T-cell (primary cell): ENCODE data around the gene CDH4. TPM values are rescaled to one million over a fixed set of nuclear protein-coding genes. Genes with fewer than 3 reads are reported as not detected.

Experiments
- ATAC-seq, 4 experiments: fragments of 200-7000 bp in 3 of 4; fragments of 150-1000 bp in 1 of 4; cut with Tn5 transposase; replicated peaks in 1 of 4; 1 replicate in 3 of 4; 2 replicates in 1 of 4; pipeline ENCODE4 v1.10.0; 2021; ENCODE audit warnings: moderate library complexity in 3 of 4, mild to moderate bottlenecking in 2 of 4, moderate number of reproducible peaks in 1 of 4
- CTCF ChIA-PET, 2 donors: fragments of 300-600 bp; sonication (Branson Sonifier 250); formaldehyde crosslinking; loops; one replicate each; lab custom pipeline; 2022; ENCODE audit warnings: antibody characterized with exemption in 2 of 2; lab: Charles Lee
- POLR2A ChIA-PET, 2 donors: fragments of 300-600 bp; sonication (Branson Sonifier 250); formaldehyde crosslinking; loops; one replicate each; lab custom pipeline; 2022; ENCODE audit warnings: antibody characterized with exemption in 2 of 2; lab: Charles Lee
- DNase-seq, 35 experiments: peaks; one replicate each; pipeline versions ENCODE4 v3.0.0 to v3.0.0-alpha.2; 2013 to 2023
- H3K27ac ChIP-seq: one replicate; pipeline ENCODE4 v1.5.1; 2013; ENCODE audit warnings: low read length
- H3K27me3 ChIP-seq, 2 experiments: replicated peaks in 1 of 2; 1 replicate in 1 of 2; 2 replicates in 1 of 2; pipeline versions ENCODE4 v1.6.1 to v1.7.0; 2013; ENCODE audit warnings: low read length in 1 of 2, mixed read lengths in 1 of 2; ENCODE audit not compliant: control insufficient read depth in 2 of 2, insufficient read depth in 2 of 2; ENCODE audit errors: extremely low read depth in 1 of 2
- H3K36me3 ChIP-seq, 2 donors: 1 replicate in 1 of 2; 2 replicates in 1 of 2; pipeline versions ENCODE4 v1.6.1 to v1.7.0; 2013; ENCODE audit warnings: low read length in 1 of 2; ENCODE audit not compliant: control insufficient read depth in 2 of 2, insufficient read depth in 1 of 2; ENCODE audit errors: extremely low read depth in 1 of 2
- H3K4me1 ChIP-seq, 2 experiments: 1 replicate in 1 of 2; 2 replicates in 1 of 2; pipeline versions ENCODE4 v1.6.1 to v1.7.0; 2013; ENCODE audit warnings: low read length in 2 of 2, mixed read lengths in 1 of 2; ENCODE audit not compliant: insufficient read depth in 2 of 2, control insufficient read depth in 1 of 2; ENCODE audit errors: extremely low read depth in 1 of 2
- H3K4me3 ChIP-seq, 2 donors: 1 replicate in 1 of 2; 2 replicates in 1 of 2; pipeline versions ENCODE4 v1.5.1 to v1.7.0; 2013; ENCODE audit warnings: mild to moderate bottlenecking in 2 of 2, low read length in 1 of 2, moderate library complexity in 1 of 2; ENCODE audit not compliant: control insufficient read depth in 1 of 2; ENCODE audit errors: extremely low read depth in 1 of 2
- H3K9me3 ChIP-seq: 2 replicates; pipeline ENCODE4 v1.7.0; 2013
- H3K27ac Mint-ChIP-seq, 2 donors: one replicate each; pipeline ENCODE4 v1.8.0; 2020 to 2021; ENCODE audit warnings: mild to moderate bottlenecking in 2 of 2, mixed read lengths in 2 of 2
- H3K27me3 Mint-ChIP-seq, 2 donors: one replicate each; pipeline ENCODE4 v1.8.0; 2021 to 2022; ENCODE audit warnings: mixed read lengths in 2 of 2
- H3K36me3 Mint-ChIP-seq: one replicate; pipeline ENCODE4 v1.8.0; 2021; ENCODE audit warnings: mixed read lengths
- H3K4me1 Mint-ChIP-seq, 3 donors: one replicate each; pipeline ENCODE4 v1.8.0; 2020 to 2022; ENCODE audit warnings: mixed read lengths in 3 of 3, mild to moderate bottlenecking in 1 of 3
- H3K4me3 Mint-ChIP-seq, 3 donors: one replicate each; pipeline ENCODE4 v1.8.0; 2020 to 2022; ENCODE audit warnings: mild to moderate bottlenecking in 3 of 3, mixed read lengths in 3 of 3, moderate library complexity in 3 of 3
- H3K9me3 Mint-ChIP-seq, 3 donors: one replicate each; pipeline ENCODE4 v1.8.0; 2020 to 2022; ENCODE audit warnings: mixed read lengths in 3 of 3
- WGBS: methylation state at CpG from one replicate; pipeline ENCODE4 v1.1.5; 2013; ENCODE audit warnings: missing lambda C conversion rate; ENCODE audit not compliant: insufficient coverage; 5-methylcytosine and 5-hydroxymethylcytosine counted together
- total RNA-seq, 35 experiments: library from RNA in 6 of 35; stranded (reverse) in 6 of 35; fragments of 120-200 nt in 1 of 35; gene quantifications; one replicate each; pipeline versions ENCODE4 v1.2.1 to v1.2.4 and lab custom pipeline; 2013 to 2026

CDH4 gene
- total RNA-seq, 5 donors from 2014 or later (not counting 1 experiment from before 2014, with no cell fraction given), result 0.06 to 0.64 (median 0.14) TPM

GRCh38 chr20:61246269-61246668 lies 5.8 kb upstream of the CDH4 start:
- no peak overlapping the region for H3K4me3 ChIP-seq
- Mint-ChIP-seq H3K36me3 (no peaks in the 10 kb centered on the region), H3K4me1 (no peaks in the 10 kb centered on the region), H3K27ac (no peak overlapping the region), H3K4me3 (no peak overlapping the region), H3K27me3 (peaks cover 36 to 42% of the 10 kb centered on the region in 2 donors), H3K9me3 (peaks cover 0 to 1% (median 0%) of the 10 kb centered on the region in 3 donors)
- CTCF ChIA-PET, result no interaction called here
- ATAC-seq (no peak), DNase-seq (no peak)
- H3K27ac ChIP-seq, result no peak overlapping the region
- no peaks in the 10 kb centered on the region for H3K9me3 ChIP-seq
- 63% methylated on average over 5 of the region's 7 CpGs for WGBS
- no peaks in the 10 kb centered on the region for H3K36me3 ChIP-seq
- POLR2A ChIA-PET, result no interaction called here
- peaks cover 0 to 37% of the 10 kb centered on the region in 2 experiments for H3K27me3 ChIP-seq
- no peaks in the 10 kb centered on the region for H3K4me1 ChIP-seq

GRCh38 chr20:61249626-61250025 lies 2.4 kb upstream of the CDH4 start:
- ChIA-PET POLR2A (no interaction called here), CTCF (no interaction called here)
- DNase-seq (no peak), ATAC-seq (no peak)
- Histone ChIP-seq H3K27ac (no peak overlapping the region), H3K9me3 (no peaks in the 10 kb centered on the region), H3K4me3 (no peak overlapping the region), H3K27me3 (peaks cover 2 to 48% of the 10 kb centered on the region in 2 experiments), H3K4me1 (no peaks in the 10 kb centered on the region), H3K36me3 (no peaks in the 10 kb centered on the region)
- WGBS, result 94% methylated on average over 4 of the region's 4 CpGs
- H3K27ac Mint-ChIP-seq, result no peak overlapping the region
- H3K36me3 Mint-ChIP-seq, result no peaks in the 10 kb centered on the region
- peaks cover 0 to 9% (median 6%) of the 10 kb centered on the region in 3 donors for H3K4me1 Mint-ChIP-seq
- no peaks in the 10 kb centered on the region for H3K9me3 Mint-ChIP-seq
- no peak overlapping the region for H3K4me3 Mint-ChIP-seq
- H3K27me3 Mint-ChIP-seq, result peaks cover 46 to 49% of the 10 kb centered on the region in 2 donors

GRCh38 chr20:61252601-61253263 lies 671 bp downstream of the CDH4 start:
- Mint-ChIP-seq H3K27me3 (peaks cover 62 to 65% of the 10 kb centered on the region in 2 donors), H3K9me3 (no peaks in the 10 kb centered on the region), H3K4me1 (peaks cover 0 to 9% (median 6%) of the 10 kb centered on the region in 3 donors), H3K27ac (no peak overlapping the region), H3K4me3 (no peak overlapping the region), H3K36me3 (no peaks in the 10 kb centered on the region)
- POLR2A ChIA-PET, result no interaction called here
- Histone ChIP-seq H3K27ac (no peak overlapping the region), H3K4me1 (no peaks in the 10 kb centered on the region), H3K36me3 (no peaks in the 10 kb centered on the region), H3K9me3 (no peaks in the 10 kb centered on the region), H3K4me3 (no peak overlapping the region), H3K27me3 (peaks cover 6 to 43% of the 10 kb centered on the region in 2 experiments)
- 2% methylated on average over 87 of the region's 87 CpGs for WGBS
- DNase-seq, result no peak
- ATAC-seq, result peak in 1 of 4 experiments; percentile 11
- CTCF ChIA-PET, result interaction anchor here in 1 of 2 donors (0.6 kb wide), 1 partner anchor 10 kb away, joined by 3 read pairs; no protein-coding TSS in a partner anchor

- no peaks in the 10 kb centered on the region for H3K36me3 ChIP-seq
- Mint-ChIP-seq H3K36me3 (no peaks in the 10 kb centered on the region), H3K27ac (no peak overlapping the region), H3K9me3 (no peaks in the 10 kb centered on the region), H3K27me3 (peaks cover 57 to 62% of the 10 kb centered on the region in 2 donors), H3K4me3 (no peak overlapping the region), H3K4me1 (peaks cover 0 to 9% (median 6%) of the 10 kb centered on the region in 3 donors)
- H3K4me3 ChIP-seq, result no peak overlapping the region
- H3K27me3 ChIP-seq, result peaks cover 6 to 43% of the 10 kb centered on the region in 2 experiments
- no peaks in the 10 kb centered on the region for H3K9me3 ChIP-seq
- no peak overlapping the region for H3K27ac ChIP-seq
- DNase-seq, result no peak
- 1% methylated on average over 51 of the region's 51 CpGs for WGBS
- H3K4me1 ChIP-seq, result no peaks in the 10 kb centered on the region
- ChIA-PET CTCF (interaction anchor here in 1 of 2 donors (0.6 kb wide), 1 partner anchor 10 kb away, joined by 3 read pairs; no protein-coding TSS in a partner anchor), POLR2A (no interaction called here)
- peak in 1 of 4 experiments; percentile 18 for ATAC-seq
Measured at GRCh38 chr20:61253264-61253639, 1.2 kb downstream of the CDH4 start.

- H3K27me3 ChIP-seq, result peaks cover 6 to 39% of the 10 kb centered on the region in 2 experiments
- POLR2A ChIA-PET, result no interaction called here
- no peaks in the 10 kb centered on the region for H3K4me1 ChIP-seq
- H3K9me3 ChIP-seq, result no peaks in the 10 kb centered on the region
- Mint-ChIP-seq H3K27ac (peak overlapping the region in 1 of 2 donors; percentile 11), H3K36me3 (no peaks in the 10 kb centered on the region), H3K4me1 (peaks cover 0 to 9% (median 6%) of the 10 kb centered on the region in 3 donors), H3K9me3 (peaks cover 0 to 3% (median 0%) of the 10 kb centered on the region in 3 donors), H3K27me3 (peaks cover 51 to 57% of the 10 kb centered on the region in 2 donors), H3K4me3 (peak overlapping the region in 2 of 3 donors; percentile 9 to 58)
- CTCF ChIA-PET, result interaction anchor here in 1 of 2 donors (0.6 kb wide), 1 partner anchor 9 kb away, joined by 3 read pairs; no protein-coding TSS in a partner anchor
- H3K36me3 ChIP-seq, result no peaks in the 10 kb centered on the region
- no peak for DNase-seq
- no peak overlapping the region for H3K27ac ChIP-seq
- 18% methylated on average over 52 of the region's 62 CpGs for WGBS
- ATAC-seq, result peak in 1 of 4 experiments; percentile 37
- no peak overlapping the region for H3K4me3 ChIP-seq
Measured at GRCh38 chr20:61253640-61254511, 1.8 kb downstream of the CDH4 start.

- Histone ChIP-seq H3K36me3 (no peaks in the 10 kb centered on the region), H3K9me3 (no peaks in the 10 kb centered on the region), H3K4me3 (no peak overlapping the region), H3K27ac (no peak overlapping the region), H3K4me1 (no peaks in the 10 kb centered on the region), H3K27me3 (peaks cover 6 to 30% of the 10 kb centered on the region in 2 experiments)
- no peak for DNase-seq
- peak overlapping the region in 1 of 3 donors; percentile 58 for H3K4me3 Mint-ChIP-seq
- 80% methylated on average over 6 of the region's 11 CpGs for WGBS
- CTCF ChIA-PET, result no interaction called here
- ATAC-seq, result no peak
- H3K27ac Mint-ChIP-seq, result no peak overlapping the region
- H3K4me1 Mint-ChIP-seq, result peaks cover 0 to 9% (median 6%) of the 10 kb centered on the region in 3 donors
- no peaks in the 10 kb centered on the region for H3K36me3 Mint-ChIP-seq
- peaks cover 0 to 3% (median 0%) of the 10 kb centered on the region in 3 donors for H3K9me3 Mint-ChIP-seq
- peaks cover 43 to 56% of the 10 kb centered on the region in 2 donors for H3K27me3 Mint-ChIP-seq
- POLR2A ChIA-PET, result no interaction called here
Measured at GRCh38 chr20:61254881-61255626, 3.0 kb downstream of the CDH4 start.
